GM18526 (cell line): ENCODE results near the gene SUN2.

Experiments
- POLR2A ChIP-seq: IDR thresholded peaks from 3 replicates; pipeline ENCODE4 v1.6.1; 2011; ENCODE audit not compliant: insufficient read length; ENCODE audit errors: extremely low read depth

The SUN2 gene

DNA sequence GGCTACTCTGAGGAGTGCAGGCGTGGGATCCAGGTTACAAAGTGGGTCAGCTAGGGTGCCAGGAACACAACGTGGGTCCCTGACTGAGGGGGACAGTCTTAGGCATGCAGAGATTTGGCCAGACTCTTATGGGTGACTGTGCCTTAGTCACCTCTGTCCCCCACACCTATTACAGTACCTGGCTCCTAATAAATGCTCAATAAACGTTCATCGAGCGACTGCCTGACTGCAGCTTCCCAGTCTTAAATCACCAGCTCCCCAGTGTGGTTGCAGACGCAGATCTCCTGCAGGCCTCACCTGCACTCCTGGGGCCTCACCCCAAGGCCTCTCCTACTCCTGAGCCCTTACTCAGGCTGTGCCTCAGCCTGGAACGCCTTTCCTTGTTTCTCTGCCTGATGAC lies 3.2 kb upstream of the SUN2 start:
- TF ChIP-seq POLR2A: no peak

DNA sequence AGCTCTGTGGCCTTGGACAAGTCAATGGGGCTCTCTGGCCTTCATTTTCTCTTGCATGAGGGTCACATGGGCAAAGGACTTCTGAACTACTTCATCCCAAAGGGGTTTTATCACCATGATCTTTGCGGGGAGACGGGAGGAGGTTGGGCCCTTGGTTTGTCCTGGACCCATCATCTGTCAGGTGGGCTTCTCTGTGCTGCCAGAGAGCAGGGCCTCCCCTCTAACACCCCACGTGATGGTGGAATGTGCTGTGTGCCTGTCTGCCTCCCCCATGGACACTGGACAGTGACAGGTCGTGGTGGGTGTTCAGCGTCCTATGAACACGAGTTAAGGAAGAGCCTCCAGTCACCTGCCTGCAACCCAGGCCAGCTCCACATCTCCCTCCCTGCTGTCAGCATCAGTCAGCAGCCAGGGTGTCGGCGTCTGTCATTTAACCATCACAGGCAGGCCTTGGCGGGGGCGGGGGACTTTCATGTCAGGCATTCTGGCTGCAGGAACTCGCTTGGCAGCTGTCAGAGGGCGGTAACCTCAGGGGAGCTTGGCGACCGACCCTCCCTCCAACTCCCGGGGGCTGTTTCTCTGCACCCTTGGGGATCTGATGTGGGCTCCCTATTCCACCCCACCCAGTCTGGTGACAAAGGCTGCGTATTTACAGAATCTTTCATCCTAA lies 2.6 kb upstream of the SUN2 start:
- TF ChIP-seq POLR2A: no peak

DNA sequence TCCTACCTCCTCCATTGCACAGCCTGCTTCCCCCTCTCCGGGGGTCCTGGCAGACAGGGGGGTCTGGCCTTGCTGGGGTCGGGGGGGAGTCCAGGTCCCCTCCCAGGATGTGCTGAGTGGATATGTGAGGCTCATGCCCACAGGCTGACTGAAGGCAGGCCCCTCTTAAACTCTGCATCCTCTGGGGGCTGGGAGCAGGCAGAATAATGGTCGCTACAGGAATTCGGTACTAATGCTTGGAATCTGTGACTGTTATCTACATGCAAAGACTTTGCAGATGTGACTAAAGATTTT lies 1.6 kb upstream of the SUN2 start:
- TF ChIP-seq POLR2A: no peak

DNA sequence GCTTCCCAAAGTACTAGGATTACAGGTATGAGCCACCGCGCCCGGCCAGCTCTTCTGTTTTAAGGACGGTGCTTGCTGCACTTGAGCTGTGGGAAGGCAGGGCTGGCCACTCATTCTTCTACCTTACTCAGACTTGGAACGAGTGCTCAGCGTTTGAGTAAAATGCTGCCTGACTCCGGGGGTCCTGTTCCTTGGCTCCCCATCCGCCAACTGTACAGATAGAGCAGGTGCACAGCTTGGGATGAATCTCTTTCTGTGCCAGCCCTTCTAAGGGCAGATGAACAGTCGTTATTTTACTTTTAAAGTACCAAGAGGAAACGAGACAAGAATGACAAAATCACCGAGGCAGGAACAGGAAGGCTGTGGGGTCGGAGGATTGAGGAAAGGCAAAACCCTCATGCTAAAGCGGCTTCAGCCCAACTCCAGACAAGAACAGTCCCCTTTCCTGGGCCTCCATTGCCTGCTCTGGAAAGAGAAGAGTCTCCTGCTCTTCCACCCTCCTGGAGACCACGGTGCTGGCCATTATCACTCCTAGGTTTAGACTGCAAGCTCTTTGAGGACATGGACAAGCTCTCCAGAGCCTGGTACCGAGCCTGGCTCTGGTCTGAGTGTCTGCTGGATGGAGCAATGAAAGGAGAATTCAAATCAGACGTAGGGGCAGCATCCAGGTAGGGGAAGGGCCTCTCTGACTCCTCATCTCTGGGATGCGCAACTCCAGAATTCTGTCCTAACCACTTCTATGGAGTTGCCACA lies 1.1 kb upstream of the SUN2 start:
- TF ChIP-seq POLR2A: peak; percentile 21

DNA sequence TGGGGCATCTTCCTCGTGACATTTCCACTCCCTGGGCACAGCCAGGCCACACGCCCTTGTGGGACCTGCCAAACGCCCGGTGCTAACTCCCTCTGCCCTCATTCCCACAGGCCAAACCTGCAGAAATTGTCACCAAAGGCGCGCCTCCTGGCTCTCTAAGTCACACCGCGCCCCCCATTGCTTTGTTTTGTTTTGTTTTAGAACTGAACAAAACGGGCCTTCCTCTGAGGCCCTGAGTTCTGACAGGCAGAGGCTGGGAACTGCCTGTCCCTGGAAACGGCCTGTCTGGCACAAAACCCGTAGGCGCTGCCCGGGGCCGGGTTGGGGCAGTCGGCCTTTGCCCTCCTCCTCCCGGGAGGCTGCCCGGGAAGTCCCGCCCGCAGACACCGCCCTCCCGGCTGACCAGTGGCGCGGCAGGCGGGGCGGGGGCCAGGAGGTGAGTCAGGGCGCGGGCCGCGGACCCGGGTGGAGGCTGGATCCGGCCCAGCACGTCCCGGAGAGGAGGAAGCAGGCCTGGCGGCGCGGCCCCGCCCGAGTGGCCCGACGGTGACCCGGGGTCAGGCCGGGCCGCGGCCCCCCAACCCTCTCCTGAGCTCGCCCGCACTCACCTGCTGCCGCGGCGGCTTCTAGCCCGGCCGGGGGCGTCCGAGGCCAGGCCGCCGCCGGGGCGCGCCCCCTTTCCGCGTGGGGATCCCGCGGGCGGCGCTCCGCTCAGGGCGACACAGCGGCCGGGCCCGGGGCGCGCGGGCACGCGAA lies 465 bp downstream of the SUN2 start:
- TF ChIP-seq POLR2A: peak; percentile 39

DNA sequence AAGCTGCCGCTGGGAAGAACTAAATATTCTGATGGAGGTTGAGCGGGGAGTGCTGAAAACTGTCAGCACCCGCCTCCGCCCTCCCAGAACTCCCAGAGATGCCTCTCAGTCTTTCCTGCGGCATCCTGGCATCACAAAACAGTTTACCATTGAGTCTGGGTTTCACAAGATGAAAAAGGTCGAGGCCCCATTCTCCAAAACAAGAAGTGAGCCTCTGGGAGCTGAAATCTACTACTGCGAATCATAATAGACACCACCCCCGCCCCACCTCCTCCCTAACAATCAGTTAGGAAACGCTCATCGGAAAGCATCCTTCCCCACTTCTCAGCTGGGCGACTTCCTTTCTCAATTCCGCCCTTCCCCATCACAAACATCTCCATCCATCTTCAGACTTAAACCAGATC lies 1.0 kb downstream of the SUN2 start:
- TF ChIP-seq POLR2A: no peak

DNA sequence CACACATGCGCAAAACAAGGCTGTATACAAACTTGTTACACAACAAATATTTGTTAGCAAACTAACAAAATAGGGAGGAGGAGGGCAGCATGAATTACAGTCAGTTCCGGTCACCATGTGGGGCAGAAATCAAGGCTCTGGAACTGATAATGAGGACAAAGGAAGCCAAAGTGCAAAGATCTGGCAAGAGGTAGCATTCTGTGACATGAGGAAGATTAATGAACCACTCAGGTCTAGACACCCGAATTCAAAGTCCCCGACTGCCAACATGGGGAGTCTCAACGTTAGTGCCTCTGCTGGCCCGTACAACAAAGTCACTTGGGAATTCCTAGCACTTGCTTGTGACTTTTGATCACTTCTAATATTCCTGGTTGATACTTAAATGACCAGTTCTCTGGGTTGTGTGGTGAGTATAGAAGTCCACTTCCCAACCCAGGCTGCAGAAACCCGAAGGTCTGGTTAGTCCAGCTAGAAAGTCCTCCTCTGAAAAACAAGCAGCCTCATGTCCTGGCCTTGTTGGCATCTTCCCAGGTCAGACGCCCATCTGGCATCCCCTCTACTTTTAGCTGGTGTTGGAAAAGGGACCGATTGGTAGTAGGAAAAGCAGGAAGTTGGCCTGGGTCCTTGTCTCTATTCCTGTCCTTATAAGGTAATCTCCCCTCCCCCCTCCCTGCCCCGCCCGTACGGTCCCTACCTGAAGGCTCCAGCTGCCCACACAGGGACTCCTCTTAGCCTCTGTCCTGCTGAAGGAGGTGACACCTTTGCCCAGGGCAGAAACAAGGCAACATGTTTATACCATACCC lies 1.6 kb downstream of the SUN2 start:
- TF ChIP-seq POLR2A: peak; percentile 14

DNA sequence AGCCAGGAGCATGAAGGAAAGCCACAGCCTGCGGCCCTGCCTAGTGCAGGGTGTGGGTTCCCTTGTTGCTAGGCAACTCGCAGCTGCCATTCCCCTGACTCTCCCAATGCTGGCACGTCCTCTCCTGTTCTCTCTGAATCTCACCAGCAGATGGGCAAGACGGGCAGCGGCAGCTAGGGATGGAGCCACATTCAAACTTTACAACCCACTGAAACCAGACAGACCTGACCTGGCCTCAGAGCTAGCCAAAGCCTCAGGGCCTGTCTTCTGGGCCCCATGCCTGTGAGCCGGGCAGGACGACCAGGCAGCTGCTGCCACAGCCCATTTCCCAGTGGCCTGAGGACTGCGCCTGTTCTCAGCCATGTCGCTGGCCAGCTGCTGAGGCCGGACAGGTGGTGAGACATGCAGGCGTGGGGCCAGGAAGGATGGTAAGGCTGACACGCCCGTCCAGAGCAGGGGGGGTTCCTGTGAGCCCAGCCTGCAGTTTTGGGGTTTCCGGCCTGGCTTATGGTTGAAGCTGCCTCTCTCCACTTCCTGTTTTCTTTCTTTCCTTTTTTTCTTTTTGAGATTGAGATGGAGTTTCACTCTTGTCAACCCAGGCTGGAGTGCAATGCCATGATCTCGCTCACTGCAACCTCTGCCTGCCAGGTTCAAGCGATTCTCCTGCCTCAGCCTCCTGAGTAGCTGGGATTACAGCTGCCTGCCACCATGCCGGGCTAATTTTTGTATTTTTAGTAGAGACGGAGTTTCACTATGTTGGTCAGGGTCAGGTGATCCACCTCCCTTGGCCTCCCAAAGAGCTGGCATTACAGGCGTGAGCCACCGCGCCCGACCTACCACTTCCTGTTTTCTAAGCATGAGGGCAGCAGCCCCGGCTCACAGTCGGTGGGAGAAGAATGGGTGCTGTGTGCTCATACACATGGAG lies 4.1 kb downstream of the SUN2 start:
- peak; percentile 15 for TF ChIP-seq POLR2A

DNA sequence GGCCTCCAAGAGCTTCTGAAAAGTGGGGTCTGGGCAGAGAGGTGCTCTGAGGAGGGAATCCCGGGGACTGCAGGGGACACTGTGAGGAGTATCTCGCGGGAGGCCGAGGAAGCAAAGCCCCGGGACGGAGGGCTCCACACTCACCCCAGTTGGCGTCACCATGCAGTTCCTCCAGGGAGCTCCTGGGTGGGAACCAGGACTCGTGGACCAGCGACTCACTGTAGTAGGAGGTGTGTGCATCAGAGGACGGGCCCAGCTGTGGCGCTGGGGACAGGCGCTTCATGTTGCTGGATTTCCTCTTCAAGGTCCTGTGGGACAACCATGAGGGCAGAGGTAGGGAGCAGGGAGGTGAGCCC lies 4.8 kb downstream of the SUN2 start:
- TF ChIP-seq POLR2A: peak; percentile 21

DNA sequence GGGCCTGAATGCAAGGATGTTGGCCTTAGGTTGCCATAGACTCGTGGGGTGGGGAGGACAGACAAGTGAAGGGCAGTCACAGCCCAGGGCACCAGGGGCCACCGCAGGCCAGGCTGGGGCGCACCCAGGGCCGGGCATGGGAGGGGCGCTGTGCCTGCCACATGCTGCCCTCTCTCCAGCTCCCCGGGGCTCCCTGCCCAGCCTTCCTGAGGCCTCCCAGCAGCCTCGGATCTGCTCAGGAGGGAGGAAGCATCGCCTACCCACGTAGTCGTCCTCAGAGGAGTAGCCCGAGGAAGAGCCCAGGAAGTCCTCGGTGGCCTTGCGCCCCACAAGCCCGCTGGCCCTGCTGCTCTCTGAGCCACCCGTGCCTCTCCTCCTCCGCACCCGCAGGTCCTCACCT lies 5.2 kb downstream of the SUN2 start:
- TF ChIP-seq POLR2A: no peak

DNA sequence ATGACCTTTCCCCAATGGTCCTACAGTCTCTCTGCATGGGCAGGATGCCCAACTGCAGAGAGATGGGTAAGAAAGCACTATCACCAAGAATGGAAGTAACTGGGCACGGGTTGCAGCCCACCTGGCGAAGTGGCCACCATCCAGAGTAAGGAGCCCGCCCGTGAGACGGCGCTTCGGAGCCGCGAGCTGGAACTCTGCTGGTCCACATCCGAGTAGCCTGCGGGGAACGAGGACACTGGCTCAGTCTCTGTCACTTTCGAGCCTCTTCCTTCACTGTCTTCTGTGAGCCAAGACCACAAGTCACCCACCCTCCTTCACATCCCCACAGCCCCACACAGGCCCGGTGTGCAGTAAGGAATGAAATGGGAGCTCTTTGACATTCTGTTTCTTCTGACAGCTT lies 5.7 kb downstream of the SUN2 start:
- no peak for TF ChIP-seq POLR2A

DNA sequence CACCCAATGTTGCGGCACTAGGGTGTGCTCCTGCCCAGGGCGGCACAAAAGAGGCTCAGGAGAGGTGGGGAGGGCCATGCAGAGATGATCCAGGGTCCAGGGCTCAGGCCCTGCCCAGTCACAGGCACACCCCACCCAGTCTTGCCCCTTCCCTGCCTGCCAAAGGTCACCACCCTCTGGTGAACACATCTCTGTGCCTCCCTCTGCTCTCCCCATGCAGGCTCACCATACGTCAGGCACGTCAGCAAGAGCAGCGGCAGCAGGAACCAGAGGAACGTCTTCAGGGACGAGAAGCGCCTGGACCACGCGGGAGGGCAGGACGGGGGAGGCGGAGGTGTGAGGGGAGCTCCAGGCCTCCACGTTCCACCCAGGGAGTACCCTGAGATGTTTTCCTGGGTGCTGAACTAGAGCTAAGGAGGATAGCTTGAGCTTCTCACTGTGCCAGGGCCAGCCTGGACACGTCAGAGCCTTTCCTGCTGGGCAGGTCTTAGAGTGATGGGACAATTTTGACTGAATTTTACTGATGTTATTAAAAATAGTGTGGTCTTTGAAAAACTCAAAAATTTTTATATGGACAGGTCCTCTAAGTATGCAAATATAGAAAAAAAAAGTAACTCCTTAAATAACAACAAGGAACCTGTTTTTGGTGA lies 7.2 kb downstream of the SUN2 start:
- TF ChIP-seq POLR2A: no peak

DNA sequence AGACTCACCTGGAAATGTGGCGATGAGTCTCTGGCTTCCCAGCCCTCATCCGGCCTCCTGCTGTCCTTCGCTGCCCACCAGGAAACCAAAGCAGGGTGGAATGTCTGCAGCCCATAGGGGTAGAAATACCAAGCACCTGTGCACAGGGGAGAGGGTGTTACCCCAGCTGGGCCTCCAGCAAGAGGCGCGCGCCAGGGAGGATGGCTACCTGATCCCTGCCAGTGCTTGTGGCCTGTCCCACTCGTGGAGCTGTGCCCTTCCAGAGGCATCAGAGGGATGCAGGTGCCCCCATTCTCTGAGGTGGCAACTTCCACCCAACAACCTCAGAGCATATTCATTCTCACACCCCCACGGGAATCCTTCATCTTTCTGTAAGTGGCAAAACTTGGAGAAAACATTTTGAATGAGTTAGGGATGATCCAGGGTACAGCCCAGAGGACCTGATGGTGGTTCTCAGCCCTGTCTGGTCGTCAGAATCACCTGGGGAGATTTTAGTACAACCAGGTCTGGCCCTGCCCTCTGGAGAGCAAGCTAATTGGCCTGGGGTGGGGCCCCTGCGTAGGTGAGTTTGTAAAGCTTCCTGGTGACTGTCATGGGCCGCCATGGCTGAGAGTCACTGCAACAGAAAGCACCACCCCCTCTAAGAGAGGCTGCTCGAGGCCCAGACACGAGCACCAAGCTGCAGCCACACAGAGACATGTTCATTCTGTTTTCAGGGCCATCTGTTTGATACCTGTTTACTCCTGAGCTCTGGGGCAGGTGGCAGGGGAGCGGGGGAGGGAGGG lies 9.9 kb downstream of the SUN2 start:
- no peak for TF ChIP-seq POLR2A
